Liver (tissue), 9 donors: ENCODE measurements around the gene OR51B6. TPM values are rescaled to one million over a fixed set of nuclear protein-coding genes. Genes with fewer than 3 reads are reported as not detected.

ENCODE experiments used
- DNase-seq: peaks from one replicate; pipeline ENCODE4 v3.0.0-alpha.2; 2017; ENCODE audit warnings: low spot score
- H3K27ac ChIP-seq, 2 donors: one replicate each; pipeline ENCODE4 v1.7.0; 2013; ENCODE audit warnings: inconsistent platforms in 2 of 2, low read length in 2 of 2, control low read depth in 1 of 2, low read depth in 1 of 2, mild to moderate bottlenecking in 1 of 2
- H3K27me3 ChIP-seq, 4 donors: one replicate each; pipeline versions ENCODE4 v1.6.1 to v1.7.0; 2013; ENCODE audit warnings: low read length in 3 of 4, inconsistent platforms in 1 of 4, mild to moderate bottlenecking in 1 of 4, moderate library complexity in 1 of 4; ENCODE audit not compliant: control insufficient read depth in 4 of 4, insufficient read depth in 4 of 4
- H3K36me3 ChIP-seq, 4 donors: one replicate each; pipeline versions ENCODE4 v1.6.1 to v1.7.0; 2013; ENCODE audit warnings: low read length in 3 of 4, mild to moderate bottlenecking in 3 of 4, low read depth in 1 of 4, moderate library complexity in 1 of 4; ENCODE audit not compliant: control insufficient read depth in 4 of 4, insufficient read depth in 3 of 4
- H3K4me1 ChIP-seq, 4 donors: one replicate each; pipeline versions ENCODE4 v1.6.1 to v1.7.0; 2013; ENCODE audit warnings: low read length in 3 of 4, mild to moderate bottlenecking in 3 of 4, moderate library complexity in 1 of 4; ENCODE audit not compliant: control insufficient read depth in 4 of 4, insufficient read depth in 4 of 4
- H3K4me3 ChIP-seq, 3 donors: one replicate each; pipeline versions ENCODE4 v1.6.1 to v1.7.0; 2013; ENCODE audit warnings: low read length in 3 of 3, control low read depth in 1 of 3, low read depth in 1 of 3, mild to moderate bottlenecking in 1 of 3
- H3K9ac ChIP-seq, 2 donors: one replicate each; pipeline ENCODE4 v1.7.0; 2013; ENCODE audit warnings: low read length in 2 of 2, mild to moderate bottlenecking in 2 of 2, moderate library complexity in 2 of 2, control low read depth in 1 of 2, low read depth in 1 of 2
- H3K9me3 ChIP-seq, 4 donors: one replicate each; pipeline versions ENCODE4 v1.6.1 to v1.7.0; 2013; ENCODE audit warnings: low read length in 3 of 4; ENCODE audit not compliant: control insufficient read depth in 4 of 4
- ATF3 ChIP-seq: IDR thresholded peaks from 2 replicates; pipeline ENCODE4 v1.6.1; 2016; ENCODE audit warnings: antibody characterized with exemption
- EGR1 ChIP-seq, 2 donors: IDR thresholded peaks; 2 replicates each; pipeline ENCODE4 v1.6.1; 2016 to 2018; ENCODE audit warnings: antibody characterized with exemption in 2 of 2, low read depth in 2 of 2
- FOXA1 ChIP-seq: IDR thresholded peaks from 2 replicates; pipeline ENCODE4 v1.6.1; 2016; ENCODE audit warnings: antibody characterized with exemption
- FOXA2 ChIP-seq: IDR thresholded peaks from 2 replicates; pipeline ENCODE4 v1.6.1; 2016; ENCODE audit warnings: antibody characterized with exemption
- GABPA ChIP-seq, 2 donors: IDR thresholded peaks in 1 of 2; conservative IDR thresholded peaks in 1 of 2; 2 replicates each; pipeline ENCODE4 v1.6.1; 2016; ENCODE audit warnings: antibody characterized with exemption in 2 of 2, mild to moderate bottlenecking in 1 of 2, moderate library complexity in 1 of 2
- HNF4A ChIP-seq, 2 donors: conservative IDR thresholded peaks; 2 replicates each; pipeline ENCODE4 v1.6.1; 2016; ENCODE audit warnings: antibody characterized with exemption in 2 of 2, mild to moderate bottlenecking in 2 of 2
- HNF4G ChIP-seq: IDR thresholded peaks from 2 replicates; pipeline ENCODE4 v1.6.1; 2016; ENCODE audit warnings: antibody characterized with exemption
- JUND ChIP-seq, 2 donors: IDR thresholded peaks; 2 replicates each; pipeline ENCODE4 v1.6.1; 2016; ENCODE audit warnings: antibody characterized with exemption in 2 of 2
- MAX ChIP-seq: IDR thresholded peaks from 2 replicates; pipeline ENCODE4 v1.6.1; 2016; ENCODE audit warnings: antibody characterized with exemption
- NR2F2 ChIP-seq: IDR thresholded peaks from 2 replicates; pipeline ENCODE4 v1.6.1; 2016; ENCODE audit warnings: antibody characterized with exemption
- RAD21 ChIP-seq, 2 donors: IDR thresholded peaks; 2 replicates each; pipeline ENCODE4 v1.6.1; 2016; ENCODE audit warnings: antibody characterized with exemption in 2 of 2, mild to moderate bottlenecking in 2 of 2
- REST ChIP-seq: IDR thresholded peaks from 2 replicates; pipeline ENCODE4 v1.6.1; 2016; ENCODE audit warnings: antibody characterized with exemption, mild to moderate bottlenecking
- RXRA ChIP-seq, 2 donors: IDR thresholded peaks; 2 replicates each; pipeline ENCODE4 v1.6.1; 2017 to 2018; ENCODE audit warnings: antibody characterized with exemption in 2 of 2, mild to moderate bottlenecking in 1 of 2
- SP1 ChIP-seq: IDR thresholded peaks from 2 replicates; pipeline ENCODE4 v1.6.1; 2018; ENCODE audit warnings: antibody characterized with exemption, mild to moderate bottlenecking
- TAF1 ChIP-seq: conservative IDR thresholded peaks from 2 replicates; pipeline ENCODE4 v1.6.1; 2016; ENCODE audit warnings: antibody characterized with exemption, mild to moderate bottlenecking
- YY1 ChIP-seq: IDR thresholded peaks from 2 replicates; pipeline ENCODE4 v1.6.1; 2016; ENCODE audit warnings: antibody characterized with exemption, mild to moderate bottlenecking
- ZBTB33 ChIP-seq: IDR thresholded peaks from 2 replicates; pipeline ENCODE4 v1.6.1; 2016; ENCODE audit warnings: antibody characterized with exemption
- WGBS: extraction: QIAGEN DNeasy Blood & Tissue Kit; methylation state at CpG from one replicate; pipeline ENCODE4 v1.1.7; 2013; 5-methylcytosine and 5-hydroxymethylcytosine counted together
- polyA plus RNA-seq, 2 donors: library from polyadenylated mRNA; stranded (reverse) in 1 of 2; unstranded in 1 of 2; fragments of 200-250 nt in 1 of 2; fragments of >200 nt in 1 of 2; fragmentation: Nextera tagmentation in 1 of 2; extraction: Ambion mirVana in 1 of 2; gene quantifications; one replicate each; pipeline versions ENCODE4 v1.2.1 to v1.2.3, GENCODE V29; 2013 to 2015
- total RNA-seq, 2 donors: library from RNA; depleted of rRNA; stranded (reverse); fragments of >200 nt; gene quantifications; one replicate each; pipeline ENCODE4 v1.2.3, GENCODE V29; 2014
- donor health status: healthy.
- donor health status: healthy.
- donor health status: healthy.
- donor health status: healthy.
- donor health status: healthy.

The OR51B6 gene
- total and polyA plus RNA-seq, 4 donors, result not detected

- Histone ChIP-seq H3K27me3 (no peaks in the 10 kb centered on the region), H3K4me1 (no peaks in the 10 kb centered on the region), H3K36me3 (no peaks in the 10 kb centered on the region), H3K4me3 (no peak overlapping the region), H3K9me3 (no peaks in the 10 kb centered on the region), H3K9ac (no peak overlapping the region), H3K27ac (no peak overlapping the region)
- no peak for TF ChIP-seq RXRA (IDR thresholded peaks at IDR 0.05)
- TF ChIP-seq RAD21 (IDR thresholded peaks at IDR 0.05), result no peak
- no peak for TF ChIP-seq MAX
- TF ChIP-seq ZBTB33, result no peak
- TF ChIP-seq GABPA (IDR thresholded peaks at IDR 0.05 in 1 of 2, conservative IDR thresholded peaks at IDR 0.05 in 1 of 2), result no peak
- TF ChIP-seq REST, result no peak
- TF ChIP-seq HNF4G, result no peak
- no peak for TF ChIP-seq HNF4A (conservative IDR thresholded peaks at IDR 0.05)
- TF ChIP-seq FOXA2, result no peak
- TF ChIP-seq SP1, result no peak
- TF ChIP-seq ATF3, result no peak
- no peak for DNase-seq
- WGBS, result 88% methylated on average over 1 of the region's 1 CpG
Measured at GRCh38 chr11:5339771-5340322, 11.5 kb upstream of the OR51B6 start.

- 76% methylated on average over 6 of the region's 6 CpGs for WGBS
- H3K9ac ChIP-seq, result no peak within 1 kb of the TSS
- no peak for DNase-seq
- TF ChIP-seq RXRA (IDR thresholded peaks at IDR 0.05) (no peak), NR2F2 (no peak), ZBTB33 (no peak), TAF1 (no peak), HNF4A (conservative IDR thresholded peaks at IDR 0.05) (no peak), GABPA (IDR thresholded peaks at IDR 0.05 in 1 of 2, conservative IDR thresholded peaks at IDR 0.05 in 1 of 2) (no peak), EGR1 (IDR thresholded peaks at IDR 0.05; ENCODE audit: low read depth in 2 of 2) (no peak), YY1 (no peak), REST (no peak), SP1 (no peak), JUND (IDR thresholded peaks at IDR 0.05) (no peak), RAD21 (IDR thresholded peaks at IDR 0.05) (no peak), HNF4G (no peak), FOXA2 (no peak), MAX (no peak), FOXA1 (no peak)
Measured at GRCh38 chr11:5343474-5344335, 7.6 kb upstream of the OR51B6 start, which contains the start of gene OR51B5. TSS of gene OR51B5 (minus strand) at chr11:5343524. CDS start at chr11:5343524, 0 bp downstream.

More at GRCh38 chr11:5343474-5344335, 7.6 kb upstream of the OR51B6 start, which contains the start of gene OR51B5:
- no peak within 1 kb of the TSS for H3K27ac ChIP-seq
- no peak within 1 kb of the TSS for H3K4me3 ChIP-seq
- no peaks in the 10 kb centered on the region for H3K27me3 ChIP-seq
- H3K36me3 ChIP-seq, result no peaks in the 10 kb centered on the region
- H3K4me1 ChIP-seq, result no peaks in the 10 kb centered on the region
- H3K9me3 ChIP-seq, result no peaks in the 10 kb centered on the region
